GM10847 (cell line): Measurements from ENCODE around the gene KHSRP.

Source experiments
- POLR2A ChIP-seq: IDR thresholded peaks from 2 replicates; pipeline ENCODE4 v1.6.1; 2011; ENCODE audit not compliant: insufficient read length; ENCODE audit errors: extremely low read depth

The KHSRP gene

GRCh38 chr19:6384381-6384780 is 40.2 kb downstream of the KHSRP start:
- no peak for TF ChIP-seq POLR2A

GRCh38 chr19:6383188-6383587 is 41.4 kb downstream of the KHSRP start:
- TF ChIP-seq POLR2A, result no peak

DNA sequence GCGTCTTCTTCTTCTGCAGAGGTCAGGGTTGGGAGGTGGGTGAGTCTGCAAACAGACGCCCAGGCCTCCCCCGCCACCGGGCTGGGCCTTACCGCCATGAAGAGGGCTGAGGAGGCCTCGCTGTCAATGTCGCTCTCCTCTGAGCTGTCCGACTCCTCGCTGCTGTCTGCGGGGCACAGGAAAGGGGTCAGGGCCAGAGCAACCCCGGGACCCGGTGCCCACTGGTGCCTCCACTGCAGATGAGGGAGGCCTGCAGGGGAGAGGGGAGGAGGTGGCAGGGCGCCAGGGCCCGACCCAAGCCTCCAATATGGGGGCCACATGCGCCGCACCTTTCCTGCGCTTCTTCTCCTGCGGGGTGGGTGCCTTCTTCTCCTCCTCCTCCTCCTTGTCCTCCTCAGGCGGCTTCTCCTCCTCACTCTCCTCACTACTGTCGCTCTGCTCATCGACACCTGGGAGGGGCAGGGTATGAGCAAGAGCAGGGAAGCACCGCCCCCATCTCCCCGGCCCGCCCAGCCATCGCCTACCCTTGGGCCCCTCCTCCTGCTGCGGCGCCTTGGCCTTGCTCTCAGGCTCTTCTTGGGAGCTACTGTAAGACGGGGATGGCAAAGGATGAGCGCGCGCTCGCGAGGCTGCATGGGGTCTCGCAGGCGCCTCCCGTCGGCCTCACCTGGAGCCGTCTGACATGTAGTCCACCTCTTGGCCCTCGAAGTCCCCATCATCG is 43.4 kb downstream of the KHSRP start:
- no peak for TF ChIP-seq POLR2A

DNA sequence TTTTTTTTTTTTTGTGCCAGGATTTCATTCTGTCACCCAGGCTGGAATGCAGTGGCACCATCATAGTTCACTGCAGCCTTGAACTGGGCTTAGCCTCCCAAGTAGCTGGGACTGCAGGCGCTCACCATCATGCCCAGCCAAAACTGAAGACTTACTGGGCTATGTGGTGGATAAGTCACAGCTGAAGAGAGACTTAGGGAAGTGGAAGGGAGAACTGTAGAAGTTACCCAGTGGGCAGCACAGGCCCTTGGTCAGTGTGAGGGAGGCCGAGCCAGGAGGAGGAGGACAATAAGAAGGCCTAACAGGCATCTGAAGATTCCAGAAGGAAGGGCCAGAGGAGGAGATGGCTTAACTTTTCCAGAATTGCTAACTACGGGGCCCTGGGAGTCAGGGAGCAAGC is 44.9 kb downstream of the KHSRP start:
- TF ChIP-seq POLR2A, result no peak

DNA sequence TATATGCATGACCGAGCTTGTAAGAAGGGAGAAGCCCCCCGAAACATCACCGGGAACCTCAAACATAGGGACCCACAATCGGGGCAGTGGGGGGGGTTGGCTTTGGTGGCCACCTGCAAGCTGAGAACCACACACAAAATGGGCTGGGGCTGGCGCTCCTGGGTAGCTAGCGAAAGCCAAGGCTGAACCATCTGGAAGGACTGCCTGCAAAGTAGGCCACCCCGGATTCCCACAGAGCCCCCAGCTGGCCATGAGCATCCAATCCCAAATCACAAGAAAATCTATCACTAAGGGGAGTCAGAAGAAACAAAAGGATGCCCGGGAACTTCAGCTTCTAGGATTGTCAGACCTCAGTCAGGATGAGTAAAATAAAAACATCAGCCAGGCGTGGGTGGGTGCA is 46.1 kb downstream of the KHSRP start:
- no peak for TF ChIP-seq POLR2A

DNA sequence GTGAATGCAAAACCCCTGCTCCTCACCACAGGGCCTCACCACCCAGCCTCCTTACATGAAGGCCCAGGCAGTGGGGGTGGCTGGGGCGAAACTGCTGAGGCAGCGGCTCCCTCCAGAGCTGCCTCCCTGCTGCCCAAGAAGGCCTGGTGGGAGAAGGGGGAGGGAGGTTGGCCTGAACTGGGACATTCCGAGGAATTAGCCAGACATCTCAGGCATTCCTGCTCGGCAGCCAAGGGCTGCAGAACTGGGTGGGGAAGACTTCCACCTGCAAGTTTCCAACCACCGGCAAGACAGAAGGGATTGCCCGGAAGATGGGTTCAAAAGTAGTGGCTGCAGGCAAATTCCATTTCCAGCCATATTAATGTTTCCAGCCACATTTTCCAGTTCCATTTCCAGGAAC is 46.6 kb downstream of the KHSRP start:
- no peak for TF ChIP-seq POLR2A

DNA sequence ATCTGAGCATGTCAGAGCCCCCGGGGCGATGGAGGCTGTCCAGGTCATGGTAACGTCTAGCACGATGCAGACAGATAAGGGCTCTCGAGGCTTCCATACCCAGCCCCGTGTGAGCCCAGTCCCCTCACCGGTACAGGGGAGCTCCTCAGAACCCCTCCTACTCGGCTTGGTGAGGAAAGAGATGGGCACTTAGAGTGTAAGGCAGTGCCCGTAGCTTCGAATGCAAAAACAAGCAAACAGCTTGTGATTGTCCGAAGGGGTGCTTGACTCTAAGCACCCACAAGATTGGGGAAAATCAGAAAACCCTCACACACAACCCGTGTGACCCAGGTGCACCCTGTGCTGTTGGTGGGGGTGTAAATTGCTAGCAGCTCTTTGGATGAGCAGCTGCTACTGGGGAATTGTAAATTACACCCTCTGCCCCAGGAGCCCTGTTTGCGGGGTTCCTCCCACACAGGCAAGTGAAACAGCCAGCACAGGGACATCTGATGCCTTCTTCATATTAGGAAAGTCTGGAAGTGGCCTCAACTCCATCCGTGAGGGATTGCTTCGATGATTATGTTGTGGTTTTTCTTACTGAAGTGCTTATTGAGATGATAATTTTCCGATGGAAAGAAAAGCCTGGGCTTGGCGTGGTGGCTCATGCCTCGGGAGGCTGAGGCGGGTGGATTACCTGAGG is 48.0 kb downstream of the KHSRP start:
- no peak for TF ChIP-seq POLR2A

GRCh38 chr19:6375411-6376010 is 49.1 kb downstream of the KHSRP start, which contains the start of gene PSPN:
Gene PSPN (minus strand): TSS chr19:6375933. CDS start chr19:6375849, 84 bp downstream.
- TF ChIP-seq POLR2A, result no peak

- no peak for TF ChIP-seq POLR2A
These were observed 49.8 kb downstream of the KHSRP start for GRCh38 chr19:6374711-6375410.

GRCh38 chr19:6374161-6374709 is 50.4 kb downstream of the KHSRP start:
- TF ChIP-seq POLR2A, result no peak

DNA sequence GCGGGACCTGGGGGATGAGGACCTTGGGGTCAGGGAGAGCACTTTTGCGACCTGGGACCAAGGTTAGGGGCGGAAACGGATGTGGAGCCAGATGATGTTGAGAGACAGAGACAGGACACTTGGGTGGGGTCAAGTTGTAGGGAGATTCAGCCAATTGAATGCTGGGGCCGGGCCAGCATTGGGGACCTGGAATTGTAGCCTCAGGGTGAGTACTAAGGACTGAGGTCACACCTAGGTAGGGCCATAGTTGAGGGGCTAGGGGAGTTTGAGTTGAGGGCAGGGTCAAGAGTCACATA is 50.9 kb downstream of the KHSRP start:
- no peak for TF ChIP-seq POLR2A

- TF ChIP-seq POLR2A, result no peak
These were observed 51.4 kb downstream of the KHSRP start for GRCh38 chr19:6373096-6373812.

- peak; percentile 18 for TF ChIP-seq POLR2A
These were observed 52.0 kb downstream of the KHSRP start, which contains the start of gene ALKBH7 for GRCh38 chr19:6372594-6373095. Gene ALKBH7 (plus strand): TSS chr19:6372794. CDS start chr19:6372821, 27 bp downstream.

DNA sequence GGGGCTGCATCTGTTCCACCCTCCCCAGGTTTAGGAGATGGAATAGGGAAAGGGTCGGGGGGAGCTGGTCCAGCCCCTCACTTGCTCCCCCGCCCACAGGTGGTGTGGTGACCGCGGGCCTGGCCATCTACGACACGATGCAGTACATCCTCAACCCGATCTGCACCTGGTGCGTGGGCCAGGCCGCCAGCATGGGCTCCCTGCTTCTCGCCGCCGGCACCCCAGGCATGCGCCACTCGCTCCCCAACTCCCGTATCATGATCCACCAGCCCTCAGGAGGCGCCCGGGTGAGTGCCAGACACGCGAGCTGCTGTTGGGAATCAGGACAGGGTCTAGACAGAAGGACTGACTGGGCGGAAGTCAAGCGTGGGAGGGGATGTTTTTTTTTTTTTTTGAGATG is 60.3 kb downstream of the KHSRP start:
- TF ChIP-seq POLR2A, result no peak
